ENCODE data around the gene SLC26A11. TPM values are rescaled to one million over a fixed set of nuclear protein-coding genes. Genes with fewer than 3 reads are reported as not detected.

Gene SLC26A11
- 1 to 10 TPM; 1.6 to 1.7 TPM for total RNA-seq

GRCh38 chr17:80220054-80220735 is at the start of gene SLC26A11, which contains the start of gene SGSH:
TSS of gene SLC26A11 (plus strand) at chr17:80220427. CDS start at chr17:80221561, 1,134 bp downstream.
TSS of gene SGSH (minus strand) at chr17:80220333. CDS start at chr17:80220313, 20 bp downstream.
- intact Hi-C loops (cut with micrococcal nuclease): no loop called here
- H3K27ac Mint-ChIP-seq: peak within 1 kb of the TSS; percentile 93

DNA sequence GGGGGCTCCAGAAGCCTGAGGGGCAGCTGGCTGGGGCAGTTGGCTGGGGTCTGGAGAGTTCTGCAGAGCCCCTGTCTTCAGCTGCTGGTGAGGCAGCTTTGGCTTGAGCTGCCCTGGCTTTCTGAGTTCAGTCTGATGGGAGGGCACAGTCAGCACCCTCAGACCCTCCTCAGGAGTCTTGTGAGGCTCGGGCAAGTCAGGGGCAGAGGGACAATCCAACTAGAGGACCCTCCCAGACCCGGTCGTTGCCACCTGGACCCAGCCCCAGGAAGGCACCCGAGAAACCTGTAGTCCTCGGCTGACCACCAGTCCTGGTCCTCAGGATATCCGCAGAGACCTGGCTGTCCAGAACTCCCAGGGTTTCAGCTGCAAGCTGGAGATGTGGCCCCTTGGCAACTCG is 48.5 kb upstream of the SLC26A11 start:
- intact Hi-C loops (cut with micrococcal nuclease): no loop called here
- Mint-ChIP-seq H3K4me3 (no peak overlapping the region), H3K4me1 (ENCODE audit: low read depth) (no peaks in the 10 kb centered on the region), H3K9me3 (no peaks in the 10 kb centered on the region), H3K27me3 (no peaks in the 10 kb centered on the region), H3K27ac (no peak overlapping the region), H3K36me3 (ENCODE audit: low read depth) (no peaks in the 10 kb centered on the region)
- ChIA-PET POLR2A (no interaction called here), CTCF (no interaction called here)
- ATAC-seq (no peak), DNase-seq (no peak)
- no peak for TF ChIP-seq CTCF (IDR thresholded peaks at IDR 0.05)

More at GRCh38 chr17:80220054-80220735, at the start of gene SLC26A11, which contains the start of gene SGSH:
- no peaks in the 10 kb centered on the region for H3K27me3 Mint-ChIP-seq
- peak; percentile 65 for DNase-seq
- TF ChIP-seq CTCF (IDR thresholded peaks at IDR 0.05): no peak
- ATAC-seq: peak; percentile 54
- peaks cover 8% of the 10 kb centered on the region for H3K36me3 Mint-ChIP-seq (ENCODE audit: low read depth)
- CTCF ChIA-PET: interaction anchor here (1.5 to 1.8 kb wide), 2 partner anchors 25 to 33 kb away, joined by 4 to 8 read pairs; no protein-coding TSS in a partner anchor
- peak within 1 kb of the TSS; percentile 86 for H3K4me3 Mint-ChIP-seq
- peaks cover 30% of the 10 kb centered on the region for H3K4me1 Mint-ChIP-seq (ENCODE audit: low read depth)
- POLR2A ChIA-PET: interaction anchor here (1.4 to 3.3 kb wide), 7 partner anchors 11 to 48 kb away, joined by 4 to 11 read pairs (median 6); no protein-coding TSS in a partner anchor
- no peaks in the 10 kb centered on the region for H3K9me3 Mint-ChIP-seq

DNA sequence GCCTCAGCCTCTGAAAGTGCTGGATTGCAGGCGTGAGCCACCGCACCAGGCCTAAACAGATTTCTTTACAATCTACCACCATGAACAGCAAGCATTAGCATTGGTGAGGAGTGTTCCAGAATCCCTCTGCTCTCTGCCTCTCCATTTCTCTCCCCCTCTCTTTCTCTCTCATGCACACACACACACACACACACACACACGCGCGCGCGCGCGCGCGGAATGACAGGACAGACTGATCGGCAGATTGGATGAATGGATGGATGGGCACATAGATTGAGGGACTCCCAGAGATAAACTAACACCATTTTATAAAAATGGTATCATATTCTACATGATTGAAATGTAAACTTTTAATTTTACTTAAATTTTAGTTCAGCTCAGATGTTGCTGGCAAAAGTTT is 47.1 kb upstream of the SLC26A11 start:
- ChIA-PET POLR2A (no interaction called here), CTCF (no interaction called here)
- ATAC-seq: no peak
- no peak for TF ChIP-seq CTCF (IDR thresholded peaks at IDR 0.05)
- no peaks in the 10 kb centered on the region for H3K9me3 Mint-ChIP-seq
- no peaks in the 10 kb centered on the region for H3K27me3 Mint-ChIP-seq
- intact Hi-C loops (cut with micrococcal nuclease): no loop called here
- H3K27ac Mint-ChIP-seq: no peak overlapping the region
- no peaks in the 10 kb centered on the region for H3K4me1 Mint-ChIP-seq (ENCODE audit: low read depth)
- H3K4me3 Mint-ChIP-seq: no peak overlapping the region
- H3K36me3 Mint-ChIP-seq (ENCODE audit: low read depth): no peaks in the 10 kb centered on the region
- DNase-seq: no peak

DNA sequence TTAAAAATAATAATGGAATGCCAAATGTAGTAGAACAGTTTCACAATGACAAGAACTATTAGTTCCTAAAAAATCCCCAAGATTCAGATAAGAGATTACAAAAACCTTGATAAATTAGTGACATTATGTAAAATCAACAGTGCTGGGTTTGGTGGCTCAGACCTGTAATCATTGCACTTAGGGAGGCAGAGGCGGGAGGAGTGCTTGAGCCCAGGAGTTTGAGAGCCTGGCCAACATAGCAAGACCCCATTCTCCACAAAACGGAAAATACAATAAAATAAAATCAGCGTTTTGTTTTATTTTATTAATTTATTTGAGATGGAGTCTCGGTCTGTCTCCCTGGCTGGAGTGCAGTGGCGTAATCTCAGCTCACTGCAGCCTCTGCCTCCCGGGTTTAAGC is 46.3 kb upstream of the SLC26A11 start:
- Mint-ChIP-seq H3K4me3 (no peak overlapping the region), H3K27ac (no peak overlapping the region), H3K27me3 (no peaks in the 10 kb centered on the region), H3K4me1 (ENCODE audit: low read depth) (no peaks in the 10 kb centered on the region), H3K36me3 (ENCODE audit: low read depth) (no peaks in the 10 kb centered on the region), H3K9me3 (no peaks in the 10 kb centered on the region)
- intact Hi-C loops (cut with micrococcal nuclease): no loop called here
- POLR2A ChIA-PET: no interaction called here
- no peak for TF ChIP-seq CTCF (IDR thresholded peaks at IDR 0.05)
- CTCF ChIA-PET: no interaction called here
- DNase-seq: no peak
- no peak for ATAC-seq

DNA sequence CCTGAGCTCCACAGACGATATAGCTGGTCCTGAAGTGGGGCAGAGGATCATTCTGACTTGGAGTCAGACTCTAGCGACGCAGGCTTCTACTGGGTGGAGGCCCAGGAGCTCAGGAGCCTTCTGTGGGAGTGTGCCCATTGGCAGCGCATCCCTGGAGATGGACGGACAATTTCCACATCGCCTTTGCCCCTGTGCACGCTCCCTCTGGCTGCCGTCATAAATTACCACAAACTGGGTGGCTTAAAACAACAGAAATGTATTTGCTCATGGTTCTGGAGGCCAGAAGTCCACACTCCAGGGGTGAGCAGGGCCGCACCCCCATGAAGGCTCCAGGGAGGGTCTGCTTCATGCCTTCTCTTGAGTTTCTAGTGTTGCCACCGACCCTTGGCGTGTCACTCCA is 43.5 kb upstream of the SLC26A11 start:
- no peaks in the 10 kb centered on the region for H3K9me3 Mint-ChIP-seq
- H3K36me3 Mint-ChIP-seq (ENCODE audit: low read depth): no peaks in the 10 kb centered on the region
- ChIA-PET POLR2A (interaction anchor here (0.6 kb wide), 1 partner anchor 1048 kb away, joined by 3 read pairs; no protein-coding TSS in a partner anchor), CTCF (no interaction called here)
- TF ChIP-seq CTCF (IDR thresholded peaks at IDR 0.05): no peak
- ATAC-seq: no peak
- intact Hi-C loops (cut with micrococcal nuclease): no loop called here
- H3K4me1 Mint-ChIP-seq (ENCODE audit: low read depth): no peaks in the 10 kb centered on the region
- H3K27me3 Mint-ChIP-seq: no peaks in the 10 kb centered on the region
- no peak overlapping the region for H3K4me3 Mint-ChIP-seq
- no peak for DNase-seq
- no peak overlapping the region for H3K27ac Mint-ChIP-seq
